ENCODE data around the gene UBC. TPM values are rescaled to one million over a fixed set of nuclear protein-coding genes. Genes with fewer than 3 reads are reported as not detected.

The UBC gene
- polyA plus RNA-seq, 3 donors from 2014 or later: 977 to 1,715 (median 1,389) TPM

- no peak overlapping the region for H3K27ac Mint-ChIP-seq
- H3K9me3 Mint-ChIP-seq: peaks cover 0 to 2% (median 0%) of the 10 kb centered on the region in 6 donors
- peaks cover 22 to 30% of the 10 kb centered on the region in 2 donors for H3K4me1 Mint-ChIP-seq
- peaks cover 2 to 13% (median 6%) of the 10 kb centered on the region in 3 donors for H3K27me3 Mint-ChIP-seq (ENCODE audit: low read depth in 3 of 3)
- no peak for DNase-seq
- no peaks in the 10 kb centered on the region for H3K36me3 Mint-ChIP-seq
- H3K4me3 Mint-ChIP-seq: no peak overlapping the region
Measured at GRCh38 chr12:124866195-124866882, 48.1 kb downstream of the UBC start.

GRCh38 chr12:124865728-124866127 lies 48.7 kb downstream of the UBC start:
- Mint-ChIP-seq H3K36me3 (no peaks in the 10 kb centered on the region), H3K27ac (no peak overlapping the region), H3K4me1 (peaks cover 22 to 30% of the 10 kb centered on the region in 2 donors), H3K4me3 (no peak overlapping the region), H3K9me3 (peaks cover 0 to 2% (median 0%) of the 10 kb centered on the region in 6 donors), H3K27me3 (ENCODE audit: low read depth in 3 of 3) (peaks cover 2 to 13% (median 6%) of the 10 kb centered on the region in 3 donors)
- DNase-seq: no peak

- H3K4me3 Mint-ChIP-seq: peak overlapping the region; percentile 70 to 82 (median 78)
Measured at GRCh38 chr12:124864326-124864752, 50.1 kb downstream of the UBC start.

GRCh38 chr12:124863416-124864325 lies 50.8 kb downstream of the UBC start, which contains the start of gene SCARB1:
TSS of gene SCARB1 (minus strand) at chr12:124863864. CDS start at chr12:124863720, 144 bp downstream.
- Mint-ChIP-seq H3K27me3 (ENCODE audit: low read depth in 3 of 3) (peaks cover 0 to 2% (median 2%) of the 10 kb centered on the region in 3 donors), H3K4me3 (peak within 1 kb of the TSS; percentile 70 to 82 (median 78))

More at GRCh38 chr12:124864326-124864752, 50.1 kb downstream of the UBC start:
- Mint-ChIP-seq H3K36me3 (no peaks in the 10 kb centered on the region), H3K27ac (peak overlapping the region in 2 of 6 donors; percentile 74 to 77), H3K4me1 (peaks cover 22 to 28% of the 10 kb centered on the region in 2 donors), H3K27me3 (ENCODE audit: low read depth in 3 of 3) (peaks cover 0 to 9% (median 4%) of the 10 kb centered on the region in 3 donors), H3K9me3 (peaks cover 0 to 2% (median 0%) of the 10 kb centered on the region in 6 donors)
- no peak for DNase-seq

GRCh38 chr12:124862768-124863415 lies 51.6 kb downstream of the UBC start:
- DNase-seq: no peak
- peak overlapping the region in 2 of 6 donors; percentile 43 to 45 for H3K27ac Mint-ChIP-seq
- H3K27me3 Mint-ChIP-seq (ENCODE audit: low read depth in 3 of 3): peaks cover 0 to 2% (median 0%) of the 10 kb centered on the region in 3 donors
- H3K9me3 Mint-ChIP-seq: peaks cover 0 to 2% (median 0%) of the 10 kb centered on the region in 6 donors
- H3K36me3 Mint-ChIP-seq: no peaks in the 10 kb centered on the region
- H3K4me3 Mint-ChIP-seq: peak overlapping the region; percentile 60 to 80 (median 71)
- peaks cover 17 to 19% of the 10 kb centered on the region in 2 donors for H3K4me1 Mint-ChIP-seq

More at GRCh38 chr12:124863416-124864325, 50.8 kb downstream of the UBC start, which contains the start of gene SCARB1:
- no peaks in the 10 kb centered on the region for H3K36me3 Mint-ChIP-seq
- peaks cover 0 to 2% (median 0%) of the 10 kb centered on the region in 6 donors for H3K9me3 Mint-ChIP-seq
- DNase-seq: peak; percentile 71 to 77 (median 76)
- H3K27ac Mint-ChIP-seq: peak within 1 kb of the TSS in 3 of 6 donors; percentile 45 to 77 (median 74)
- peaks cover 20 to 21% of the 10 kb centered on the region in 2 donors for H3K4me1 Mint-ChIP-seq

- Mint-ChIP-seq H3K27ac (no peak overlapping the region), H3K36me3 (no peaks in the 10 kb centered on the region), H3K9me3 (peaks cover 0 to 2% (median 0%) of the 10 kb centered on the region in 6 donors), H3K4me3 (peak overlapping the region; percentile 60 to 80 (median 71)), H3K4me1 (peaks cover 17 to 19% of the 10 kb centered on the region in 2 donors), H3K27me3 (ENCODE audit: low read depth in 3 of 3) (peaks cover 0 to 2% (median 0%) of the 10 kb centered on the region in 3 donors)
- DNase-seq: no peak
Measured at GRCh38 chr12:124861898-124862676, 52.4 kb downstream of the UBC start.

Other genes starting within 250 kb of the UBC start
- gene SCARB1, start 50.8 kb downstream of the UBC start, polyA plus RNA-seq: 10 to 100 TPM in 1 of 3 donors, 1 to 10 TPM in 2; 1.3 to 10.5 (median 2.4) TPM
- gene DHX37, start 74.5 kb upstream of the UBC start, polyA plus RNA-seq: 1 to 10 TPM in 2 of 3 donors, under 1 TPM in 1; 0.34 to 4.0 (median 2.4) TPM
- gene BRI3BP, start 79.0 kb upstream of the UBC start, polyA plus RNA-seq: 1 to 10 TPM; 1.0 to 3.5 (median 3.1) TPM
- gene AACS, start 150.8 kb upstream of the UBC start, polyA plus RNA-seq: 10 to 100 TPM; 11.9 to 22.7 (median 14.0) TPM